ENCODE measurements around the gene KCNN4.

DNA sequence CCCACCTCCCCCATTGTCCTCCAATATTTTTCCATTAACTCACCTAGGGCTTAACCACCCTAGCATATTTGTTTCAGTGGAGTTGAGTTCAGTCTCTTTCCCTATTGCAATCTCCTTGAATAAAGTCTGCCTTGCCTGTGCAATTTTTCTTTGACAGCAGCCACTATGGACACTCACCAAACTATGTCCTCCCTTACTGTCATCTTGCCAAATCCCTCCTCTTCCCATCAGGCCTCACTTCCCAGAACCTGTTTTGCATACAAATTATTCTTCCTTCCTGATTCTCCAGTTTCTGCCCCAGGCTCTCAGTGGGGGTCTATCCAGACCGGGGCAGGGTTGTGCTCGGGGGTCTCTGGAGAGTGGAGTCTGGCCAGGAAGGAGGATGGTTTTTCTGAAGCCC is 23.7 kb upstream of the KCNN4 start:
- TF ChIP-seq, protein P1, sequence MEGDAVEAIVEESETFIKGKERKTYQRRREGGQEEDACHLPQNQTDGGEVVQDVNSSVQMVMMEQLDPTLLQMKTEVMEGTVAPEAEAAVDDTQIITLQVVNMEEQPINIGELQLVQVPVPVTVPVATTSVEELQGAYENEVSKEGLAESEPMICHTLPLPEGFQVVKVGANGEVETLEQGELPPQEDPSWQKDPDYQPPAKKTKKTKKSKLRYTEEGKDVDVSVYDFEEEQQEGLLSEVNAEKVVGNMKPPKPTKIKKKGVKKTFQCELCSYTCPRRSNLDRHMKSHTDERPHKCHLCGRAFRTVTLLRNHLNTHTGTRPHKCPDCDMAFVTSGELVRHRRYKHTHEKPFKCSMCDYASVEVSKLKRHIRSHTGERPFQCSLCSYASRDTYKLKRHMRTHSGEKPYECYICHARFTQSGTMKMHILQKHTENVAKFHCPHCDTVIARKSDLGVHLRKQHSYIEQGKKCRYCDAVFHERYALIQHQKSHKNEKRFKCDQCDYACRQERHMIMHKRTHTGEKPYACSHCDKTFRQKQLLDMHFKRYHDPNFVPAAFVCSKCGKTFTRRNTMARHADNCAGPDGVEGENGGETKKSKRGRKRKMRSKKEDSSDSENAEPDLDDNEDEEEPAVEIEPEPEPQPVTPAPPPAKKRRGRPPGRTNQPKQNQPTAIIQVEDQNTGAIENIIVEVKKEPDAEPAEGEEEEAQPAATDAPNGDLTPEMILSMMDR (IDR thresholded peaks at IDR 0.05; ENCODE audit: poor library complexity, severe bottlenecking) = no peak
- TF ChIP-seq EZH2 (IDR thresholded peaks at IDR 0.05; ENCODE audit: borderline replicate concordance, insufficient read depth, low read length, poor library complexity, severe bottlenecking) = no peak
- no peak for TF ChIP-seq POLR2AphosphoS5 (IDR thresholded peaks at IDR 0.05)
- TF ChIP-seq, protein P2, sequence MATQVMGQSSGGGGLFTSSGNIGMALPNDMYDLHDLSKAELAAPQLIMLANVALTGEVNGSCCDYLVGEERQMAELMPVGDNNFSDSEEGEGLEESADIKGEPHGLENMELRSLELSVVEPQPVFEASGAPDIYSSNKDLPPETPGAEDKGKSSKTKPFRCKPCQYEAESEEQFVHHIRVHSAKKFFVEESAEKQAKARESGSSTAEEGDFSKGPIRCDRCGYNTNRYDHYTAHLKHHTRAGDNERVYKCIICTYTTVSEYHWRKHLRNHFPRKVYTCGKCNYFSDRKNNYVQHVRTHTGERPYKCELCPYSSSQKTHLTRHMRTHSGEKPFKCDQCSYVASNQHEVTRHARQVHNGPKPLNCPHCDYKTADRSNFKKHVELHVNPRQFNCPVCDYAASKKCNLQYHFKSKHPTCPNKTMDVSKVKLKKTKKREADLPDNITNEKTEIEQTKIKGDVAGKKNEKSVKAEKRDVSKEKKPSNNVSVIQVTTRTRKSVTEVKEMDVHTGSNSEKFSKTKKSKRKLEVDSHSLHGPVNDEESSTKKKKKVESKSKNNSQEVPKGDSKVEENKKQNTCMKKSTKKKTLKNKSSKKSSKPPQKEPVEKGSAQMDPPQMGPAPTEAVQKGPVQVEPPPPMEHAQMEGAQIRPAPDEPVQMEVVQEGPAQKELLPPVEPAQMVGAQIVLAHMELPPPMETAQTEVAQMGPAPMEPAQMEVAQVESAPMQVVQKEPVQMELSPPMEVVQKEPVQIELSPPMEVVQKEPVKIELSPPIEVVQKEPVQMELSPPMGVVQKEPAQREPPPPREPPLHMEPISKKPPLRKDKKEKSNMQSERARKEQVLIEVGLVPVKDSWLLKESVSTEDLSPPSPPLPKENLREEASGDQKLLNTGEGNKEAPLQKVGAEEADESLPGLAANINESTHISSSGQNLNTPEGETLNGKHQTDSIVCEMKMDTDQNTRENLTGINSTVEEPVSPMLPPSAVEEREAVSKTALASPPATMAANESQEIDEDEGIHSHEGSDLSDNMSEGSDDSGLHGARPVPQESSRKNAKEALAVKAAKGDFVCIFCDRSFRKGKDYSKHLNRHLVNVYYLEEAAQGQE (IDR thresholded peaks at IDR 0.05; ENCODE audit: borderline replicate concordance) = no peak
- TF ChIP-seq TAF1 (IDR thresholded peaks at IDR 0.05; ENCODE audit: low read depth) = no peak
- no peak for TF ChIP-seq RAD21 (conservative IDR thresholded peaks at IDR 0.05)
- no peak for TF ChIP-seq EP300 (conservative IDR thresholded peaks at IDR 0.05; ENCODE audit: poor library complexity, severe bottlenecking)
- TF ChIP-seq MXI1 (conservative IDR thresholded peaks at IDR 0.05; ENCODE audit: poor library complexity, severe bottlenecking) = no peak

Measured in neural cell (in vitro differentiated cells).